HCT116 (cell line): ENCODE measurements around the gene URM1. TPM values are rescaled to one million over a fixed set of nuclear protein-coding genes. Genes with fewer than 3 reads are reported as not detected.

Source experiments
- ATAC-seq: fragments of 200-7000 bp; cut with Tn5 transposase; 2 replicates; pipeline ENCODE4 v1.9.1; 2020; ENCODE audit warnings: mild to moderate bottlenecking, moderate library complexity
- BruUV-seq: library from RNA; stranded (reverse); fragments of 400-500 nt; replicated peaks from 2 replicates; lab custom pipeline; 2021; lab: Mats Ljungman, UMichigan
- CTCF ChIA-PET: fragments of 300-600 bp; sonication (Branson Sonifier 250); formaldehyde crosslinking; loops from one replicate; lab custom pipeline; 2021; ENCODE audit warnings: antibody characterized with exemption; lab: Charles Lee
- POLR2A ChIA-PET: fragments of 300-600, 350-600 bp; sonication (Branson Sonifier 250); formaldehyde crosslinking; loops from one replicate; lab custom pipeline; 2021; ENCODE audit warnings: antibody characterized with exemption; lab: Charles Lee
- RAD21 ChIA-PET, 2 experiments: fragments of 300-600 bp; sonication (Branson Sonifier 250); formaldehyde crosslinking; loops; one replicate each; lab custom pipeline; 2023; ENCODE audit warnings: low total read pairs in 2 of 2; ENCODE audit not compliant: uncharacterized antibody in 2 of 2, unreplicated experiment in 2 of 2, low non-redundant PET in 1 of 2; lab: Charles Lee
- DNase-seq: peaks from one replicate; pipeline ENCODE4 v3.0.0-alpha.2; 2010; ENCODE audit warnings: low read depth, low spot score
- H2AFZ ChIP-seq: fragments of 200-600 bp; shearing (Covaris generic), sonication (generic); 2 replicates; pipeline ENCODE4 v1.6.1; 2017; ENCODE audit warnings: low read depth, mixed run types, mixed read lengths, antibody characterized with exemption, low read length; ENCODE audit not compliant: poor library complexity, severe bottlenecking
- H3K27ac ChIP-seq: 2 replicates; pipeline ENCODE4 v1.5.1; 2012; ENCODE audit warnings: low read depth, low read length
- H3K27me3 ChIP-seq: fragments of 200-600 bp; sonication (generic); 2 replicates; pipeline ENCODE4 v1.6.1; 2016; ENCODE audit warnings: mixed run types, low read length, mixed read lengths; ENCODE audit not compliant: insufficient read depth
- H3K36me3 ChIP-seq, 2 experiments: fragments of 200-500 bp in 1 of 2; fragments of 200-600 bp in 1 of 2; sonication (Bioruptor generic) in 1 of 2; sonication (generic) in 1 of 2; 2 replicates each; pipeline versions ENCODE4 v1.5.1 to v1.6.1; 2014 to 2016; ENCODE audit warnings: low read length in 2 of 2, inconsistent platforms in 1 of 2, mixed read lengths in 1 of 2, mixed run types in 1 of 2; ENCODE audit not compliant: insufficient read depth in 2 of 2, control insufficient read depth in 1 of 2
- H3K4me1 ChIP-seq, 2 experiments: fragments of 200-600 bp in 1 of 2; sonication (generic) in 1 of 2; 2 replicates each; pipeline versions ENCODE4 v1.5.1 to v1.6.1; 2012 to 2017; ENCODE audit warnings: low read length in 2 of 2, inconsistent platforms in 1 of 2, mild to moderate bottlenecking in 1 of 2, mixed read lengths in 1 of 2, mixed run types in 1 of 2, moderate library complexity in 1 of 2; ENCODE audit not compliant: insufficient read depth in 2 of 2, control insufficient read depth in 1 of 2
- H3K4me2 ChIP-seq: fragments of 200-600 bp; sonication (generic); 2 replicates; pipeline ENCODE4 v1.6.1; 2017; ENCODE audit warnings: mixed run types, low read length, mixed read lengths
- H3K4me3 ChIP-seq, 2 experiments: fragments of 200-600 bp in 1 of 2; sonication (generic) in 1 of 2; replicated peaks in 1 of 2; 2 replicates each; pipeline ENCODE4 v1.5.1; 2011 to 2016; ENCODE audit warnings: low read length in 2 of 2, control low read depth in 1 of 2, low read depth in 1 of 2, mild to moderate bottlenecking in 1 of 2, mixed read lengths in 1 of 2, mixed run types in 1 of 2
- H3K79me2 ChIP-seq: fragments of 200-600 bp; sonication (generic); 2 replicates; pipeline ENCODE4 v1.6.1; 2017; ENCODE audit warnings: mild to moderate bottlenecking, mixed run types, low read length, moderate library complexity, mixed read lengths; ENCODE audit not compliant: insufficient read depth
- H3K9ac ChIP-seq: fragments of 200-600 bp; sonication (generic); 2 replicates; pipeline ENCODE4 v1.6.1; 2016; ENCODE audit warnings: low read length, mixed read lengths
- H3K9me2 ChIP-seq: fragments of 200-600 bp; sonication (generic), shearing (Covaris generic); 2 replicates; pipeline ENCODE4 v1.6.1; 2017; ENCODE audit warnings: mixed run types, mild to moderate bottlenecking, moderate library complexity; ENCODE audit not compliant: insufficient read depth
- H3K9me3 ChIP-seq, 2 experiments: fragments of 200-500 bp in 1 of 2; fragments of 200-600 bp in 1 of 2; sonication (Bioruptor generic) in 1 of 2; sonication (generic) in 1 of 2; 2 replicates each; pipeline ENCODE4 v1.6.1; 2014 to 2017; ENCODE audit warnings: low read length in 2 of 2, mixed read lengths in 2 of 2, inconsistent platforms in 1 of 2, low read depth in 1 of 2, mild to moderate bottlenecking in 1 of 2, mixed run types in 1 of 2, moderate library complexity in 1 of 2; ENCODE audit not compliant: control insufficient read depth in 1 of 2, insufficient read depth in 1 of 2
- H4K20me1 ChIP-seq: fragments of 200-600 bp; sonication (generic), shearing (Covaris generic); 2 replicates; pipeline ENCODE4 v1.6.1; 2017; ENCODE audit warnings: mixed run types, mild to moderate bottlenecking, moderate library complexity; ENCODE audit not compliant: insufficient read depth
- ATF3 ChIP-seq: IDR thresholded peaks from 2 replicates; pipeline ENCODE4 v1.6.1; 2012
- CEBPB ChIP-seq: IDR thresholded peaks from 2 replicates; pipeline ENCODE4 v1.6.1; 2012; ENCODE audit warnings: low read depth
- EGR1 ChIP-seq: IDR thresholded peaks from 2 replicates; pipeline ENCODE4 v1.6.1; 2012; ENCODE audit warnings: low read depth
- ELF1 ChIP-seq: IDR thresholded peaks from 2 replicates; pipeline ENCODE4 v1.6.1; 2012; ENCODE audit warnings: low read depth, borderline replicate concordance
- EZH2 ChIP-seq: fragments of 200-600 bp; sonication (generic); IDR thresholded peaks from 2 replicates; pipeline ENCODE4 v1.6.1; 2017; ENCODE audit warnings: antibody characterized with exemption, mixed run types
- REST ChIP-seq: IDR thresholded peaks from 2 replicates; pipeline ENCODE4 v1.6.1; 2012; ENCODE audit warnings: low read depth
- SIN3A ChIP-seq: IDR thresholded peaks from 2 replicates; pipeline ENCODE4 v1.6.1; 2012; ENCODE audit warnings: low read depth
- SRF ChIP-seq: IDR thresholded peaks from 2 replicates; pipeline ENCODE4 v1.6.1; 2012; ENCODE audit warnings: low read depth
- YY1 ChIP-seq: IDR thresholded peaks from 2 replicates; pipeline ENCODE4 v1.6.1; 2011; ENCODE audit warnings: low read length, low read depth, moderate library complexity, mild to moderate bottlenecking; ENCODE audit not compliant: insufficient replicate concordance; ENCODE audit errors: extremely low read depth
- ZBTB33 ChIP-seq: IDR thresholded peaks from 2 replicates; pipeline ENCODE4 v1.6.1; 2011; ENCODE audit warnings: mild to moderate bottlenecking, low read length, moderate library complexity; ENCODE audit not compliant: insufficient replicate concordance; ENCODE audit errors: extremely low read depth
- ZFX ChIP-seq: fragments of 450-650 bp; IDR thresholded peaks from 2 replicates; pipeline ENCODE4 v1.6.1; 2017
- ZNF274 ChIP-seq: fragments of 200-500 bp; sonication (Bioruptor generic); IDR thresholded peaks from 2 replicates; pipeline ENCODE4 v1.6.1; 2014; ENCODE audit warnings: mild to moderate bottlenecking, low read depth, low read length, inconsistent platforms
- intact Hi-C: fragments of 100-400 bp; cut with micrococcal nuclease; formaldehyde crosslinking; loops from 2 replicates; pipeline ENCODE4 v1.10.0; 2022
- total RNA-seq: library from RNA; stranded (reverse); gene quantifications from one replicate; pipeline ENCODE4 v1.2.1, GENCODE V29; 2021; ENCODE audit not compliant: unreplicated experiment
- TF ChIP-seq, protein P1 (sequence below), 3 experiments: fragments of 200-600 bp in 1 of 3; sonication (generic) in 1 of 3; IDR thresholded peaks in 2 of 3; conservative IDR thresholded peaks in 1 of 3; 2 replicates each; pipeline ENCODE4 v1.5.1; 2012 to 2017; ENCODE audit warnings: low read depth in 2 of 3, low read length in 2 of 3, antibody characterized with exemption in 1 of 3, borderline replicate concordance in 1 of 3, control low read depth in 1 of 3, mild to moderate bottlenecking in 1 of 3, mixed read lengths in 1 of 3, mixed run types in 1 of 3, moderate library complexity in 1 of 3; ENCODE audit not compliant: insufficient read depth in 1 of 3

URM1 gene
- total RNA-seq, 1 experiment from 2014 or later: 51.6 TPM

DNA sequence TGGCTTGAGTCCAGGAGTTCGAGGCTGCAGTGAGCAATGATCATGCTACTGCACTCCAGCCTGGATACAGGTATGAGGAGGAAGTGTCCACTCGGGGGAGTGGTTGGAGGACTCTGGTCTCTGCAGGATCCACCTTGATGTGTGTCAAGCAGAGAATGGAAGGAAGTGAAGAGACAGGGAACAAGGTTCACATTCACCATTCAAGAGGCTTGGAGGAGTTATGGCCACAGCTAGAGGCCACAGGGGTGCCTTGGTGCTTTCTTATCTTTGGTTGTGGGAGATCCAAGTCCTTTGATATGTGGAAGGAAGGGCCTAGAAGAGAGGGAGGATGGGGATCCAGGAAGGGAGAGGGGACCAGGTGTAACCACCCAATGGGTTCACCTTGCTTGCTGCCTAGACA is 44.1 kb downstream of the URM1 start:
- no peak overlapping the region for H3K4me3 ChIP-seq
- H3K9me3 ChIP-seq: no peaks in the 10 kb centered on the region
- no peaks in the 10 kb centered on the region for H3K9me2 ChIP-seq
- H3K36me3 ChIP-seq: no peaks in the 10 kb centered on the region
- H2AFZ ChIP-seq: no peak overlapping the region
- H3K9ac ChIP-seq: no peak overlapping the region
- H3K4me1 ChIP-seq: peaks cover 11 to 28% of the 10 kb centered on the region in 2 experiments
- no peaks in the 10 kb centered on the region for H3K27me3 ChIP-seq
- no peak for TF ChIP-seq ZFX
- TF ChIP-seq, protein P1, sequence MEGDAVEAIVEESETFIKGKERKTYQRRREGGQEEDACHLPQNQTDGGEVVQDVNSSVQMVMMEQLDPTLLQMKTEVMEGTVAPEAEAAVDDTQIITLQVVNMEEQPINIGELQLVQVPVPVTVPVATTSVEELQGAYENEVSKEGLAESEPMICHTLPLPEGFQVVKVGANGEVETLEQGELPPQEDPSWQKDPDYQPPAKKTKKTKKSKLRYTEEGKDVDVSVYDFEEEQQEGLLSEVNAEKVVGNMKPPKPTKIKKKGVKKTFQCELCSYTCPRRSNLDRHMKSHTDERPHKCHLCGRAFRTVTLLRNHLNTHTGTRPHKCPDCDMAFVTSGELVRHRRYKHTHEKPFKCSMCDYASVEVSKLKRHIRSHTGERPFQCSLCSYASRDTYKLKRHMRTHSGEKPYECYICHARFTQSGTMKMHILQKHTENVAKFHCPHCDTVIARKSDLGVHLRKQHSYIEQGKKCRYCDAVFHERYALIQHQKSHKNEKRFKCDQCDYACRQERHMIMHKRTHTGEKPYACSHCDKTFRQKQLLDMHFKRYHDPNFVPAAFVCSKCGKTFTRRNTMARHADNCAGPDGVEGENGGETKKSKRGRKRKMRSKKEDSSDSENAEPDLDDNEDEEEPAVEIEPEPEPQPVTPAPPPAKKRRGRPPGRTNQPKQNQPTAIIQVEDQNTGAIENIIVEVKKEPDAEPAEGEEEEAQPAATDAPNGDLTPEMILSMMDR (IDR thresholded peaks at IDR 0.05 in 2 of 3, conservative IDR thresholded peaks at IDR 0.05 in 1 of 3; ENCODE audit: borderline replicate concordance in 1 of 3, insufficient read depth in 1 of 3, low read depth in 2 of 3, low read length in 2 of 3): no peak
- ATAC-seq (no peak), DNase-seq (no peak)
- RAD21 ChIA-PET: no interaction called here
- H4K20me1 ChIP-seq: no peaks in the 10 kb centered on the region
- H3K79me2 ChIP-seq: no peaks in the 10 kb centered on the region
- POLR2A ChIA-PET: no interaction called here
- intact Hi-C loops: no loop called here
- H3K4me2 ChIP-seq: no peak overlapping the region
- BruUV-seq: no TSS peak
- CTCF ChIA-PET: no interaction called here
- no peak overlapping the region for H3K27ac ChIP-seq

GRCh38 chr9:128416014-128416413 is 44.8 kb downstream of the URM1 start:
- Histone ChIP-seq H4K20me1 (no peaks in the 10 kb centered on the region), H3K9me2 (no peaks in the 10 kb centered on the region), H3K4me1 (peaks cover 11 to 28% of the 10 kb centered on the region in 2 experiments), H3K27ac (no peak overlapping the region), H3K9ac (no peak overlapping the region), H3K27me3 (no peaks in the 10 kb centered on the region), H3K36me3 (no peaks in the 10 kb centered on the region), H3K79me2 (no peaks in the 10 kb centered on the region), H3K4me2 (no peak overlapping the region), H3K4me3 (no peak overlapping the region), H3K9me3 (no peaks in the 10 kb centered on the region), H2AFZ (no peak overlapping the region)
- CTCF ChIA-PET: interaction anchor here (1.0 kb wide), 1 partner anchor 54 kb away, joined by 4 read pairs; no protein-coding TSS in a partner anchor
- ATAC-seq (no peak), DNase-seq (no peak)
- intact Hi-C loops: no loop called here
- POLR2A ChIA-PET: no interaction called here
- BruUV-seq: no TSS peak
- RAD21 ChIA-PET: no interaction called here
- no peak for TF ChIP-seq EZH2
- TF ChIP-seq SRF: no peak
- no peak for TF ChIP-seq EGR1
- TF ChIP-seq SIN3A: no peak
- TF ChIP-seq YY1: no peak
- TF ChIP-seq REST: no peak
- no peak for TF ChIP-seq ZFX
- no peak for TF ChIP-seq ATF3
- TF ChIP-seq CEBPB: no peak
- no peak for TF ChIP-seq ELF1
- TF ChIP-seq ZNF274: no peak
- no peak for TF ChIP-seq ZBTB33
